Neural cell (in vitro differentiated cells): ENCODE measurements around the gene ANKS1A. TPM values are rescaled to one million over a fixed set of nuclear protein-coding genes. Genes with fewer than 3 reads are reported as not detected.
"Not testable (repeated sequence)": the region's sequence is repeated elsewhere in the genome, so short reads cannot be mapped to it uniquely, and the experiment has no call there.

ENCODE experiments used
- H2AFZ ChIP-seq: fragments of 200-600, 300-800 bp; sonication (generic), shearing (Covaris generic); 2 replicates; pipeline ENCODE4 v1.6.0; 2014; ENCODE audit warnings: low read depth, mild to moderate bottlenecking, antibody characterized with exemption, low read length, moderate library complexity
- H3F3A ChIP-seq: fragments of 200-600 bp; shearing (Covaris generic); 2 replicates; pipeline ENCODE4 v1.6.1; 2016; ENCODE audit warnings: mild to moderate bottlenecking, moderate library complexity, mixed read lengths, antibody characterized with exemption, low read length; ENCODE audit not compliant: insufficient read depth, poor library complexity, severe bottlenecking
- H3K27ac ChIP-seq: fragments of 200-600, 300-800 bp; sonication (generic), shearing (Covaris generic); 2 replicates; pipeline ENCODE4 v1.5.1; 2014; ENCODE audit warnings: mild to moderate bottlenecking, low read length, moderate library complexity
- H3K27me3 ChIP-seq: fragments of 300-800, 200-600 bp; sonication (generic), shearing (Covaris generic); 2 replicates; pipeline ENCODE4 v1.6.0; 2014; ENCODE audit warnings: mild to moderate bottlenecking, low read depth, low read length, moderate library complexity; ENCODE audit not compliant: insufficient read depth
- H3K36me3 ChIP-seq: fragments of 300-800, 200-600 bp; sonication (generic), shearing (Covaris generic); 2 replicates; pipeline ENCODE4 v1.5.1; 2014; ENCODE audit warnings: mild to moderate bottlenecking, antibody characterized with exemption, low read length, moderate library complexity; ENCODE audit not compliant: insufficient read depth
- H3K4me2 ChIP-seq: fragments of 300-800, 200-600 bp; sonication (generic), shearing (Covaris generic); 2 replicates; pipeline ENCODE4 v1.6.0; 2014; ENCODE audit warnings: mild to moderate bottlenecking, low read length
- H3K4me3 ChIP-seq: fragments of 300-800, 200-600 bp; sonication (generic), shearing (Covaris generic); 2 replicates; pipeline ENCODE4 v1.5.1; 2014; ENCODE audit warnings: mild to moderate bottlenecking, low read length, moderate library complexity
- H3K79me2 ChIP-seq: fragments of 200-600 bp; shearing (Covaris generic); replicated peaks from 2 replicates; pipeline ENCODE4 v1.6.0; 2014; ENCODE audit warnings: mild to moderate bottlenecking, low read length, moderate library complexity; ENCODE audit not compliant: insufficient read depth
- H3K9ac ChIP-seq: fragments of 300-800, 200-600 bp; sonication (generic), shearing (Covaris generic); 2 replicates; pipeline ENCODE4 v1.6.1; 2016; ENCODE audit warnings: mild to moderate bottlenecking, low read length, mixed read lengths
- H3K9me2 ChIP-seq: fragments of 200-600 bp; shearing (Covaris generic); 2 replicates; pipeline ENCODE4 v1.6.1; 2016; ENCODE audit warnings: mild to moderate bottlenecking, low read length, mixed read lengths; ENCODE audit not compliant: insufficient read depth
- H3K9me3 ChIP-seq: fragments of 200-600, 300-800 bp; sonication (generic), shearing (Covaris generic); 2 replicates; pipeline ENCODE4 v1.6.1; 2016; ENCODE audit warnings: mild to moderate bottlenecking, mixed run types, low read length, moderate library complexity, mixed read lengths
- H4K20me1 ChIP-seq: fragments of 200-600 bp; shearing (Covaris generic); 2 replicates; pipeline ENCODE4 v1.6.1; 2016; ENCODE audit warnings: mild to moderate bottlenecking, mixed run types; ENCODE audit not compliant: insufficient read depth
- EP300 ChIP-seq: fragments of 450-650 bp; conservative IDR thresholded peaks from 2 replicates; pipeline ENCODE4 v1.6.1; 2014; ENCODE audit warnings: antibody characterized with exemption, mild to moderate bottlenecking, moderate library complexity; ENCODE audit not compliant: poor library complexity, severe bottlenecking
- EZH2 ChIP-seq: fragments of 200-600, 300-800 bp; shearing (Covaris generic), sonication (generic); IDR thresholded peaks from 2 replicates; pipeline ENCODE4 v1.6.1; 2014; ENCODE audit warnings: antibody characterized with exemption, low read length, borderline replicate concordance, mild to moderate bottlenecking; ENCODE audit not compliant: insufficient read depth, poor library complexity, severe bottlenecking
- MXI1 ChIP-seq: fragments of 450-650 bp; conservative IDR thresholded peaks from 2 replicates; pipeline ENCODE4 v1.6.1; 2014; ENCODE audit warnings: antibody characterized with exemption, mild to moderate bottlenecking; ENCODE audit not compliant: poor library complexity, severe bottlenecking
- POLR2AphosphoS5 ChIP-seq: IDR thresholded peaks from 2 replicates; pipeline ENCODE4 v1.6.1; 2012
- RAD21 ChIP-seq: fragments of 450-650 bp; conservative IDR thresholded peaks from 2 replicates; pipeline ENCODE4 v1.6.1; 2014; ENCODE audit warnings: antibody characterized with exemption, mild to moderate bottlenecking, moderate library complexity
- REST ChIP-seq: IDR thresholded peaks from 2 replicates; pipeline ENCODE4 v1.6.1; 2012; ENCODE audit warnings: borderline replicate concordance
- SMC3 ChIP-seq: fragments of 450-650 bp; conservative IDR thresholded peaks from 2 replicates; pipeline ENCODE4 v1.6.1; 2014; ENCODE audit warnings: antibody characterized with exemption, mild to moderate bottlenecking, moderate library complexity; ENCODE audit not compliant: poor library complexity
- TAF1 ChIP-seq: IDR thresholded peaks from 2 replicates; pipeline ENCODE4 v1.6.1; 2012; ENCODE audit warnings: low read depth
- polyA plus RNA-seq: library from polyadenylated mRNA; depleted of rRNA; stranded (reverse); fragments of >200 nt; gene quantifications from 2 replicates; pipeline ENCODE4 v1.2.3, GENCODE V29; 2014
- TF ChIP-seq, protein P1 (sequence below): fragments of 450-650 bp; IDR thresholded peaks from 2 replicates; pipeline ENCODE4 v1.5.1; 2014; ENCODE audit warnings: antibody characterized with exemption, mild to moderate bottlenecking, moderate library complexity; ENCODE audit not compliant: poor library complexity, severe bottlenecking

ANKS1A gene
- polyA plus RNA-seq, 1 donor from 2014 or later, result 22.6 TPM

GRCh38 chr6:35003886-35004530, 115.0 kb downstream of the ANKS1A start:
- H3K4me2 ChIP-seq, H3K4me3 ChIP-seq, H3K9me3 ChIP-seq, H3K27me3 ChIP-seq, H2AFZ ChIP-seq, H3K27ac ChIP-seq, H4K20me1 ChIP-seq, H3K79me2 ChIP-seq, H3K9me2 ChIP-seq, H3F3A ChIP-seq, H3K36me3 ChIP-seq, H3K9ac ChIP-seq: not testable (repeated sequence)

DNA sequence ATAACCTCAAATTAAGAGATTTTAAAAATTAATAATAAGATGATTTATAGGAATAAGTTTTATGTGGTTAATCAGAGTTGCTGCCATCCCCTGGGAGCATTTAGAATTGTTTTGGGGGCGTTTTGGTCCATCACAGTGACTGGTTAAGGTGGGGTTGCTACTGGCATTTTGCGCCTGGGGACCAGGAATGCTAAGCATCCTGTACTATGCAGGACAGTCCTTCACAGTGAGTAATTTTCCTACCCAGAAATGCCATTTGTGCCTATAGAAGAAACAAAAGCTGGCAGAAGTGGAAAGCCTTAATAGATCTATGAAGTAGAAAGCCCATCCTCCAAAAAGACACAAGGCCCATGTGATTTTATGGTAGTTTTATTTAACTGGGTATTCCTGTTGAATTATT, 118.0 kb downstream of the ANKS1A start:
- H4K20me1 ChIP-seq, result no peaks in the 10 kb centered on the region
- TF ChIP-seq RAD21 (no peak), REST (no peak), EZH2 (no peak), POLR2AphosphoS5 (no peak), TAF1 (no peak), EP300 (no peak), MXI1 (no peak), SMC3 (no peak)
- TF ChIP-seq, protein P1, sequence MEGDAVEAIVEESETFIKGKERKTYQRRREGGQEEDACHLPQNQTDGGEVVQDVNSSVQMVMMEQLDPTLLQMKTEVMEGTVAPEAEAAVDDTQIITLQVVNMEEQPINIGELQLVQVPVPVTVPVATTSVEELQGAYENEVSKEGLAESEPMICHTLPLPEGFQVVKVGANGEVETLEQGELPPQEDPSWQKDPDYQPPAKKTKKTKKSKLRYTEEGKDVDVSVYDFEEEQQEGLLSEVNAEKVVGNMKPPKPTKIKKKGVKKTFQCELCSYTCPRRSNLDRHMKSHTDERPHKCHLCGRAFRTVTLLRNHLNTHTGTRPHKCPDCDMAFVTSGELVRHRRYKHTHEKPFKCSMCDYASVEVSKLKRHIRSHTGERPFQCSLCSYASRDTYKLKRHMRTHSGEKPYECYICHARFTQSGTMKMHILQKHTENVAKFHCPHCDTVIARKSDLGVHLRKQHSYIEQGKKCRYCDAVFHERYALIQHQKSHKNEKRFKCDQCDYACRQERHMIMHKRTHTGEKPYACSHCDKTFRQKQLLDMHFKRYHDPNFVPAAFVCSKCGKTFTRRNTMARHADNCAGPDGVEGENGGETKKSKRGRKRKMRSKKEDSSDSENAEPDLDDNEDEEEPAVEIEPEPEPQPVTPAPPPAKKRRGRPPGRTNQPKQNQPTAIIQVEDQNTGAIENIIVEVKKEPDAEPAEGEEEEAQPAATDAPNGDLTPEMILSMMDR, result no peak
- no peaks in the 10 kb centered on the region for H3K79me2 ChIP-seq
- no peak overlapping the region for H3K27ac ChIP-seq
- no peak overlapping the region for H3K4me3 ChIP-seq
- no peaks in the 10 kb centered on the region for H3K36me3 ChIP-seq
- no peak overlapping the region for H3K9ac ChIP-seq
- H3K4me2 ChIP-seq, result no peak overlapping the region
- no peaks in the 10 kb centered on the region for H3K9me3 ChIP-seq
- no peaks in the 10 kb centered on the region for H3K27me3 ChIP-seq
- H2AFZ ChIP-seq, result no peak overlapping the region
- no peaks in the 10 kb centered on the region for H3K9me2 ChIP-seq
- no peaks in the 10 kb centered on the region for H3F3A ChIP-seq

DNA sequence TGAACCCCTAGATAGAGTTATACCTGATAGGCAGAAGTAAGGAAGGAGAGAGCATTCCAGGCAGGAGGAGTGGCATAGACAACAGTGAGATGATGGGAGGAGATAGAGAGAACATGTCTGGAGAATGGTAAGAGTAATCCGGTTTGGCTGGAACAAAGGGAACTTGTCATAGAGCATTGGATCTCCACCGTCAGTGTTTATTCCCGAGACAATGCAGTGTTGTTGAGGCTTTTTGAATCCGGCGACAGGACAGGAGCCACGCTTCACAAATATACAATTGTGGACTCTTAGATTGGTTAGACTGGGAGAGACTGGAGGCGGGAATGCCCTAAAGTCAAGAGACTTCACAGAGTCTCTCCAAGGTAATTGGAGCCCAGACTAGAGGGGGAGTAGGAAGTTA, 119.8 kb downstream of the ANKS1A start:
- Histone ChIP-seq H2AFZ (no peak overlapping the region), H3F3A (no peaks in the 10 kb centered on the region), H3K36me3 (no peaks in the 10 kb centered on the region), H3K27ac (no peak overlapping the region), H4K20me1 (no peaks in the 10 kb centered on the region), H3K4me3 (no peak overlapping the region), H3K9me2 (no peaks in the 10 kb centered on the region), H3K4me2 (no peak overlapping the region), H3K79me2 (no peaks in the 10 kb centered on the region), H3K9me3 (no peaks in the 10 kb centered on the region), H3K9ac (no peak overlapping the region), H3K27me3 (no peaks in the 10 kb centered on the region)
- TF ChIP-seq SMC3 (no peak), EP300 (no peak), TAF1 (no peak), RAD21 (no peak), POLR2AphosphoS5 (no peak), REST (no peak), EZH2 (no peak), MXI1 (no peak)
- TF ChIP-seq, protein P1, result no peak
